Measurements from ENCODE around the gene FMC1.

The FMC1 gene

GRCh38 chr7:139374246-139374645 is 33.1 kb downstream of the FMC1 start:
- DNase-seq (ENCODE audit: low read depth in 2 of 2) = no peak

- no peak for DNase-seq (ENCODE audit: low read depth in 2 of 2)
Measured at GRCh38 chr7:139382439-139382838, 41.3 kb downstream of the FMC1 start.

DNA sequence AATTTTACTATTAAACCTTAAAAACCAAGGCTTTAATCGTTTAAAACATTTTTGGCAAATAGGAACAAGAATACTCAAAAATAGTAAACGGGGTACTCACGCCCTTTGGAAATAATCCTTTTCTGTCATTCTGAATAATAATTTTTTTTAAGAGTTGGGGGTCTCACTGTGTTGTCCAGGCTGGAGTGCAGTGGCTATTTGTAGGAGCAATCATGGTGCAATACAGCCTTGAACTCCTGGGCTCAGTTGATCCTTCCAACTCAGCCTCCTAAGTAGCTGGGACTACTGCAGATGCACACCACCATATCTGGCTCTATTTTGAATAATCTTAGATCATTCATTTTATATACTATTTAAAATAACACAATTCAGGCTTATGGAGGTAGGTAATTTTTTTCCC is 43.5 kb downstream of the FMC1 start:
- DNase-seq (ENCODE audit: low read depth in 2 of 2) = no peak

GRCh38 chr7:139387594-139387993 is 46.5 kb downstream of the FMC1 start:
- no peak for DNase-seq (ENCODE audit: low read depth in 2 of 2)

GRCh38 chr7:139389091-139389490 is 48.0 kb downstream of the FMC1 start:
- DNase-seq (ENCODE audit: low read depth in 2 of 2) = no peak

DNA sequence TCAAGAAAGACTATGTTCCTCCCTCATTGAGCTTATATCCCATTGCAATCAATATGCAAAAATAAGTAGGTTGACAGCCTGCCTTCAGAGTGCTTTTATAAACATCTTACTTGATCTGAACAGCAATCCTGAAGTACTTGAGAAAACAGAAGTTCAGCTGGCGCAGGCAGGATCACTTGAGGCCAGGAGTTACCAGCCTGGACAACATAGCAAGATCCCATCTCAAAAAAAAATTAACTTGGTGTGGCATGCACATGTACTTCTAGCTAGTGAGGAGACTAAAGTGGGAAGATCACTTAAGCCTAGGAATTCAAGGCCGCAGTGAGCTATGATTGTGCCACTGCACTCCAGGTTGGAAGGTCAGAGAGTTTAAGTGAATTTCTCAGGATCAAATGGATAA is 48.6 kb downstream of the FMC1 start:
- DNase-seq (ENCODE audit: low read depth in 2 of 2) = no peak

DNA sequence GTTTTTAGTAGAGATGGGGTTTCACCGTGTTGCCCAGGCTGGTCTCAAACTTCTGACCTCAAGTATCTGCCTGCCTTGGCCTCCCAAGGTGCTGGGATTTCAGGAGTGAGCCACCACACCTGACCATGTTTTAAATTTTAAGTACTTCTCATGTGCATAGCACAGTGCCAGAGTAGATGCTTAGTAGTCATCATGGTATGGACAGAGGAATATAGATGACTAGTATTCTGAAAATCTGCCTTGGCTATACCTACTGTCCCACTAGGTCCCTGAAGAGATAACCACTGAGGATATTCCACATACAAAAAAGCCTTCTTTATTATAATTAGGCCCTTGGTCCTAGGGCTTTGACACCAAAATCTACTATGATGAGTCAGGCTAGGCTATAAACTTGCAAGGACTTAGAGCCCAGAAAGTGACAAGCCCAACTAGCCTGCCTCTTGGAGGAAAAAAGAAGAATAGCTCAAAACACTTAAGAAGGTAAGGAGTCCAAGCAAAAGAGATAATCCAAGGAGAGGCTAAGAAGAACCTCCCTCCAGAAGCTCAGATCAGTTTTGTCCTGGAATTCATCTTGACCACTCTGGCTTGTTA is 52.6 kb downstream of the FMC1 start:
- no peak for DNase-seq (ENCODE audit: low read depth in 2 of 2)

- no peak for DNase-seq (ENCODE audit: low read depth in 2 of 2)
Measured at GRCh38 chr7:139394540-139394939, 53.4 kb downstream of the FMC1 start.
